HG03095 (cell line): Measurements from ENCODE around the gene BROX.
A peak's percentile ranks its signal among the peaks of the same experiment; 100 is the strongest.
"Not testable (repeated sequence)": the region's sequence is repeated elsewhere in the genome, so short reads cannot be mapped to it uniquely, and the experiment has no call there.

Experiments
- ATAC-seq: cut with Tn5 transposase; IDR thresholded peaks from one replicate; pipeline ENCODE4 v1.9.1; 2021; ENCODE audit warnings: moderate library complexity; ENCODE audit not compliant: unreplicated experiment

BROX gene

GRCh38 chr1:222712253-222713090 is at the start of gene BROX, which contains the start of gene AIDA:
Gene BROX (plus strand): TSS chr1:222712564. CDS start chr1:222715700, 3,136 bp downstream.
Gene AIDA (minus strand): TSS chr1:222712491. CDS start chr1:222712317, 174 bp downstream.
- peak; percentile 74 for ATAC-seq

- no peak for ATAC-seq
Observed at GRCh38 chr1:222663431-222663934, 48.9 kb upstream of the BROX start.

DNA sequence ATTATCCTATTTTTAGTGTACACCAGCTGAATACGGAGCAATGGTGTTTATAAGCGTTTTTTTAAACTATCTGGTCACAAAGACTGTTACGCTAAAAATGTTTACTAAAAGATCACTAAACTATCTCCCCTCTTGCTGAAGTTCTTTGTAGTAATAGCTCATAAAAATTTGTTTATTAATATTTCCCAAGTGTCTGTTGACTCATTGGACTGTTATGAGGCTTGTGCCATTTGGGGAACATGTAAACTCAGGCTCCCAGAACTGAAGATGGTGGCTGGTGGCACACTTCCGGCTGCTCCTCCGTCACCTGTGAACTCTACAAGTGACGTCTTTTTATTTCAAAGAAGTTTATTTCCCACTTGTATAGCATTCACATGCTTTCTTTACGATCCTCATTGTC is 46.4 kb upstream of the BROX start:
- no peak for ATAC-seq

DNA sequence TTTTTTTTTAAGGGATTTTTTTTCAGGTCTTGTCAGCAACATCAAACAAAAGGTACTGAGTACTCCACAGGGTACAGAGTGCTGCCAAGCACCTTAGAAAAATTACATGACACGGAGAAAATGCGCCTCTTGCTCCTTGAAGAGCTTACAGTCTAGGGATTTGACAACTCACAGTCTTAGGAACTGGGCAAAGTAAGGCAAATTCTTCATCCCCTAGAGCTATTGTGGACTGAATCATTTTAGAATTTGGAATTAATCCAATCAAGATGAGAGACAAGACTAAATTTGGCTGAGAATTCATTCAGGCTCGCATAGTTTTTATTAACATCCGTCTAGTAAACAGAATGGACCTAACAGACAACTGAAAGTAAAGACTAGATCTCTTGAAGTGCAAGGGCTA is 44.2 kb upstream of the BROX start:
- not testable (repeated sequence) for ATAC-seq

GRCh38 chr1:222669107-222669506 is 43.3 kb upstream of the BROX start:
- ATAC-seq = not testable (repeated sequence)

DNA sequence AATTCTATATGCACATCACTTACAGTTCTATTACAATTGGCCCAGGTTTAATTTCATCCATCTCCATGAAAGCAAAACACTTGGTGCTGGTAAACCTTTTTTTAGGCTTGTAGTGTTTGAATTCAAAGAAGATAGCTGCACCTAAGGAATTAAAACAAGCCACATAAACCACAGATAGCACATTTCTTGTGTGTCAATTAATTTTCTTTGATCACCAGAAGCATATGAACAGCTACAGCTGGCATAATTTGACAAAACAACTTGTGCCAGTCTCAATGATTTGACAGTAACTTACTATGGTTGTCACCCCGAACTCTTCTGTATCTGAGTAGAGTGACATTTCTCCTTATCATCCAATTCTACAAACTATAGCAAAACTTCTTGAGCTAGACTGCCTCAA is 42.3 kb upstream of the BROX start:
- no peak for ATAC-seq

DNA sequence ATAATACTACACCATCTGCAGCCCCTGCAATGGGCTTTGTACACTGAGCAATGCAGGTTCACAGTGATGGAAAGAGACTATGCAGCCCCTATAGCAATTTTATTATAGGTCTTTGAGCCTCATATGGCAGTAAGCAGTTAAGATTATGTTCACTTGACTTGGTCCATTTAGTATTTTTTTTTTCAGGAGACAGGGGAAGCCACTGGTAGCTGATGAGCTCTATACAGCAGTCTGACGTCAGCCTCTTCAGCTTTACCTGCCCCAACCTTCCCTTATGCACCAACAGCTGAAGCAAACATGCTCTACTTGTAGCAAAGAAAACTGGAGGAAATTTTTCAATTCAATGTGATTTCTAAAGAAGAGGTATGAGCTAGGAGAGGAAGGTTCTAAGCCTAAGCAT is 32.3 kb upstream of the BROX start:
- no peak for ATAC-seq

GRCh38 chr1:222691016-222691415 is 21.3 kb upstream of the BROX start:
- no peak for ATAC-seq

- ATAC-seq = no peak
Observed at GRCh38 chr1:222694927-222695326, 17.4 kb upstream of the BROX start.

DNA sequence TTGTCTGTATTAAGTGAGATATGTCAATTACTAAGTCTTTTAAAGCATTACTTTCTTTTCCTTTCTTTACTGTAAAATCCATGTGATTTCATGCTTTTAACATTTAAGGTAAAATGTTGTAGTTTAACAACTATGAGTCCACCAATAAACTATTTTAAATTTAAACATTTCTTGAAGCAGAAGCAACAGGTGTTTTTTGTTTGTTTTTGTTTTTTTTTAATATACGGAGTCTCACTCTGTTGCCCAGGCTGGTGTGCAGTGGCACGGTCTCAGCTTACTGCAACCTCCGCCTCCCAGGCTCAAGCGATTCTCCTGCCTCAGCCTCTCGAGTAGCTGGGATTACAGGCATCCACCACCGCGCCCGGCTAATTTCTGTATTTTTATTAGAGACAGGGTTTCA is 15.6 kb upstream of the BROX start:
- ATAC-seq = no peak

GRCh38 chr1:222697203-222697602 is 15.2 kb upstream of the BROX start:
- ATAC-seq = no peak

DNA sequence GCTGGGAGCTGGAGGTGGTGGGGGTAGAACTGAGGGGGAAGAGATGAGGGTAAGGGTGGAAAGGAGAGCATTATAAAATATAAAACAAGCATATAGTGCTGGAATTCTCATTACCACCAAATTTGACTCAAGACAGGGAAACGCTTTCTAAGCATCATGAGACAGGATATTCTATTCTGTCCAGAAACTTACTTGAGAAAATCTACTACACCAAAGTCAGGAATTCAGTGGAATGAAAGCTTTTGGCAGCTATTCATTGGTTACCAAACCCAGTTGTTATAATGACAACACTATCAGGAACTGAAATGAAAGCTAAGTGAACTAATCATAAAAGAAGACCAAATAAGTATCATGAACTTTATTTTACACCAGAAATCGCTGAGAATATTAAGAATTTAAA is 14.5 kb upstream of the BROX start:
- no peak for ATAC-seq

GRCh38 chr1:222702210-222702609 is 10.2 kb upstream of the BROX start:
- ATAC-seq = no peak

DNA sequence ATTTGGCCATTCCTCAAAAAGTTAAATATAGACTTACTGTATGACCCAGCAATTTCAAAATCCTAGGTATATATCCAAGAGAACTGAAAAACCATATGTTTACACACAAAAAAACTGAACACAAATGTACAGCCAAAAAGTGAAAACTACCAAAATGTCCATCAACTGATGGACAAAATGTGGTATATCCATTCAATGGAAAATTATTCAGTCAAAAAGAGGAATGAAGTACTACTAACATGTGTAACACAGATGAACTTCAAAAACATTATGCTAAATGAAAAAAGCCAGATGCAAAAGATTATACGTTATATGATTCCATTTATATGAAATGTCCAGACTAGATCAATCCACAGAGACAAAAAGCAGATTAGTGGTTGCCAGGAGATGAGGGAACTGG is 8.1 kb upstream of the BROX start:
- no peak for ATAC-seq

- no peak for ATAC-seq
Observed at GRCh38 chr1:222706815-222707214, 5.5 kb upstream of the BROX start.

DNA sequence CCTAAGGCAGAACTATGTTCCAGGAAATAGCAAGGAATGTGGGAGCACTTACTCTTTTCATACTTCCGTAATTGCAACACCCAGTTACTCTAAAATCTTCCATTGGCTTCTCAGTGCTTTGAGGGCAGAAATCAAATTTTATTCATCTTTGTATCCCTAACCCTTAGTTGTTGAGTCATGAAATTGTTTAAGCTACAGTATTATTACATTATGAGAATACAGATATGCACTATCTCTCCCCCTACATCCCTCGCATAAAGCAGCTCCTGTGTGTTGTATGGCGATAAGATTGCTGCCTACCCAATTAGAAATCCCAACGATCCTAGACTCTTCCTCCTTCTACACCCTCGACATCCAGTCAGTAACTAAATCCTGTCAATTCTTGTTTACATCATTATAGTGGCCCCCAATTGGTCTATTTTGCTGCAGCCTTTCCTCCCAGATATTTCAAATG is 2.6 kb upstream of the BROX start:
- ATAC-seq = no peak

DNA sequence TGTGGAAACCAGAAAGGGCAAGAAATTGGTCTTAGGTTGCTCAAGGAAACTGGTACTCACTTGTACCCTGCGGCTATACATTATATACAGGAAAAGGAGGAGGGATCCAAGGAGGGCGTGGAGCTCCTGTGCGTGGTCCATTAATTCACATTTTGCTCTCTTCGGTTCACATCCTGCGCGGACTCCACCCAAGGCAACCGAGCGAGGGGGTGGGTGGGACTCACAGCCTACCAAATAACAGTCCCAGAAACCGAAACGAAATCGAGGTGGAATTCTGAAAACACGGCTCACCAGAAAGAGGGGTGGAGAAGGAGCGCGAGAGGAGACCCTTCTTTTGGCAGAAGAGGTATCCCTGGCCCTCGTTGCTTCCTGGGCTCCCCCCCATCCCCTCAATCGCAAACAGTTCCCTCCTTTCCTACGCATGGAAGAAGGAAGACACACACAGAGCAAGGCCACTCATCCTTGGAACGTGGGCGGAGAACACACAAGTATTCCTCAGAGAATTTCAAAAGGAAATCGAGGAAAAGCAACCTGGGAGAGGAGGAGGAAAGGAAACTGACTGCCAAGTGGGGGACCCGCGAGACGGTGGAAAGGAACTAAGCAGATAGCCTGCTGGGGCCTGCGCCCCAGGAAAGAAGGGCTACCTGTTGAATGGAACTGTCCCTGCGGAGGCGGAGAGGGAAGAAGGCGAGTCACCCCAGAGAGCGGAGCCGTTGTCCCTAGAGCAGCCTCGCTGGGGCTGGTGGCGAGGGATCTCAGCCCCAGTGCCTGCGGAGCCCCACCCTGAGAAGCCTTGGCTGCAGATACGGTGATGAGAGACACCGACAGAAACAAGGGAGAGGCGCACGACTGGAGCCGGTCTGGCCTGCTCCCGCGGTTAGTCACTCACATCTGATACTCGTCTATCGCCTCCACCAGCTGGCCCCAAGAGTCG is 778 bp upstream of the BROX start:
- ATAC-seq = peak; percentile 20

GRCh38 chr1:222713091-222713961 is 962 bp downstream of the BROX start:
- ATAC-seq = peak; percentile 67

DNA sequence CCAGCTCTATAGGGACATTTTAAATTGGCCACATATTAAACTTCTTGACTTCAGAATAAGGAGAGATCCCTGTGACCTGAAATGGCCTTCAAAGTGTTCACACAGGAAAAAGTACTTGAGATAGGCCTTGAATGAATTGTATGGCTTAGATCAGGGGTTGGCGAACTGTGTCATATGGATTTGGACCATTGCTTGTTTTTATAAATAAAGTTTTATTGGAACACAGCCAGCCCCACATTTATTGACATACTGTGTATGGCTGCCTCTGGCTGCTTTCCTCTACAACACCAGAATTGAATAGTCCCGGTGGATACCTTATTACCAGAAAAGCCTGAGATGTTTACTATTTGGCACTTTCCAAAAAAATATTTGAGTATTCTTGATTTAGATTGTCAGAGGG is 4.0 kb downstream of the BROX start:
- no peak for ATAC-seq

GRCh38 chr1:222728746-222729145 is 16.4 kb downstream of the BROX start:
- no peak for ATAC-seq
